ENCODE data around the gene IRF3.

- TF ChIP-seq ZFP3 (CRISPR knock-in tag; IDR thresholded peaks at IDR 0.05) (no peak), ARNTL (CRISPR knock-in tag; IDR thresholded peaks at IDR 0.05; ENCODE audit: borderline replicate concordance, low read depth) (no peak), ZC3H10 (CRISPR knock-in tag; IDR thresholded peaks at IDR 0.05) (no peak), PATZ1 (CRISPR knock-in tag; IDR thresholded peaks at IDR 0.05; ENCODE audit: borderline replicate concordance) (no peak), TCF4 (CRISPR knock-in tag; IDR thresholded peaks at IDR 0.05; ENCODE audit: borderline replicate concordance) (no peak), TSHZ2 (CRISPR knock-in tag; IDR thresholded peaks at IDR 0.05) (no peak), CSDC2 (CRISPR knock-in tag; IDR thresholded peaks at IDR 0.05) (no peak), ZNF8 (CRISPR knock-in tag; IDR thresholded peaks at IDR 0.05) (no peak), SNAI2 (CRISPR knock-in tag; IDR thresholded peaks at IDR 0.05) (no peak), ZFP30 (CRISPR knock-in tag; IDR thresholded peaks at IDR 0.05) (no peak), ZNF565 (CRISPR knock-in tag; conservative IDR thresholded peaks at IDR 0.05; ENCODE audit: low read depth) (no peak), OSR1 (CRISPR knock-in tag; IDR thresholded peaks at IDR 0.05) (no peak), GLIS3 (CRISPR knock-in tag; IDR thresholded peaks at IDR 0.05) (no peak)
Observed at GRCh38 chr19:49643466-49643865, 22.2 kb downstream of the IRF3 start.

Measured in SK-N-SH treated with all-trans-retinoic acid at 6 μM for 48 hours (cell line).